H1 (cell line): ENCODE results near the gene ACKR1. TPM values are rescaled to one million over a fixed set of nuclear protein-coding genes. Genes with fewer than 3 reads are reported as not detected.

Source experiments
- NANOG ChIP-seq: IDR thresholded peaks from 2 replicates; pipeline ENCODE4 v1.6.1; 2011; ENCODE audit warnings: low read length, low read depth, mild to moderate bottlenecking, inconsistent platforms; ENCODE audit not compliant: insufficient read depth, poor library complexity, severe bottlenecking
- SIX5 ChIP-seq: IDR thresholded peaks from 2 replicates; pipeline ENCODE4 v1.6.1; 2011; ENCODE audit warnings: mild to moderate bottlenecking, low read depth, low read length
- polyA plus RNA-seq, 7 experiments: library from polyadenylated mRNA; depleted of rRNA in 3 of 7; stranded (reverse) in 5 of 7; unstranded in 2 of 7; fragments of >200 nt in 5 of 7; fragments of 200-250 nt in 2 of 7; gene quantifications; 1 replicate in 5 of 7; 2 replicates in 1 of 7; 4 replicates in 1 of 7; pipeline versions ENCODE4 v1.2.1 to v1.2.3, GENCODE V29; 2011 to 2013; ENCODE audit warnings: missing spikeins in 2 of 7, mixed read lengths in 2 of 7
- total RNA-seq: library from RNA; stranded (reverse); fragmentation: NEBNext Ultra II Directional; extraction: Animal tissue kit (Norgen Biotek cat#: 25700); gene quantifications from 2 replicates; pipeline ENCODE4 v1.2.1, GENCODE V29; 2021

The ACKR1 gene
- total and polyA plus RNA-seq, 2 of the 8 experiments (the other 6 are each of a cell fraction or from before 2014, with no cell fraction given): 0.61 to 1.00 TPM

GRCh38 chr1:159204161-159205141, at the start of gene ACKR1 (continued):
- TF ChIP-seq NANOG (no peak), SIX5 (no peak)
- TF ChIP-seq, all 59 proteins: peak for 0
